Measurements from ENCODE around the gene PPY. TPM values are rescaled to one million over a fixed set of nuclear protein-coding genes. Genes with fewer than 3 reads are reported as not detected.

Gene PPY, protein sequence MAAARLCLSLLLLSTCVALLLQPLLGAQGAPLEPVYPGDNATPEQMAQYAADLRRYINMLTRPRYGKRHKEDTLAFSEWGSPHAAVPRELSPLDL
- total RNA-seq (2013) = not detected
- polyA plus RNA-seq (not detected), polyA minus RNA-seq (not detected in 2 replicates), total RNA-seq (0 to 0.04 (median 0) reads per million in 11 experiments)

GRCh38 chr17:43942051-43942685, at the start of gene PPY:
TSS of gene PPY (minus strand) at chr17:43942476. CDS start at chr17:43941654, 822 bp downstream.
- H3K9ac ChIP-seq (ENCODE audit: insufficient read depth, low read length, poor library complexity, severe bottlenecking) = no peak within 1 kb of the TSS
- no peak within 1 kb of the TSS for H3K4me2 ChIP-seq (replicated peaks; ENCODE audit: extremely low read depth, low read length, poor library complexity, severe bottlenecking)
- 91% methylated on average over 17 of the region's 17 CpGs for WGBS (ENCODE audit: insufficient coverage)
- TF ChIP-seq, protein P1, sequence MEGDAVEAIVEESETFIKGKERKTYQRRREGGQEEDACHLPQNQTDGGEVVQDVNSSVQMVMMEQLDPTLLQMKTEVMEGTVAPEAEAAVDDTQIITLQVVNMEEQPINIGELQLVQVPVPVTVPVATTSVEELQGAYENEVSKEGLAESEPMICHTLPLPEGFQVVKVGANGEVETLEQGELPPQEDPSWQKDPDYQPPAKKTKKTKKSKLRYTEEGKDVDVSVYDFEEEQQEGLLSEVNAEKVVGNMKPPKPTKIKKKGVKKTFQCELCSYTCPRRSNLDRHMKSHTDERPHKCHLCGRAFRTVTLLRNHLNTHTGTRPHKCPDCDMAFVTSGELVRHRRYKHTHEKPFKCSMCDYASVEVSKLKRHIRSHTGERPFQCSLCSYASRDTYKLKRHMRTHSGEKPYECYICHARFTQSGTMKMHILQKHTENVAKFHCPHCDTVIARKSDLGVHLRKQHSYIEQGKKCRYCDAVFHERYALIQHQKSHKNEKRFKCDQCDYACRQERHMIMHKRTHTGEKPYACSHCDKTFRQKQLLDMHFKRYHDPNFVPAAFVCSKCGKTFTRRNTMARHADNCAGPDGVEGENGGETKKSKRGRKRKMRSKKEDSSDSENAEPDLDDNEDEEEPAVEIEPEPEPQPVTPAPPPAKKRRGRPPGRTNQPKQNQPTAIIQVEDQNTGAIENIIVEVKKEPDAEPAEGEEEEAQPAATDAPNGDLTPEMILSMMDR (IDR thresholded peaks at IDR 0.05) = no peak
- H3K27me3 Mint-ChIP-seq (ENCODE audit: low read depth in 3 of 3) = peaks cover 25 to 33% (median 27%) of the 10 kb centered on the region in 3 donors
- no peak for DNase-seq
- H3K36me3 Mint-ChIP-seq = peaks cover 0 to 2% of the 10 kb centered on the region in 2 donors
- no peak within 1 kb of the TSS for H3K4me3 ChIP-seq (replicated peaks in 1 of 3; ENCODE audit: low read depth in 2 of 3, low read length in 3 of 3)
- peaks cover 13 to 21% of the 10 kb centered on the region in 2 donors for H3K4me1 ChIP-seq (ENCODE audit: control insufficient read depth in 1 of 2, insufficient read depth in 2 of 2, low read length in 2 of 2)
- H3K36me3 ChIP-seq (replicated peaks in 1 of 2; ENCODE audit: control insufficient read depth in 1 of 2, insufficient read depth in 2 of 2, low read length in 2 of 2) = no peaks in the 10 kb centered on the region
- intact Hi-C loops (cut with micrococcal nuclease) = loop anchor here (5.0 kb wide), 2 partner anchors 100 to 225 kb away; no protein-coding TSS in a partner anchor
- no peaks in the 10 kb centered on the region for H4K20me1 ChIP-seq (ENCODE audit: insufficient read depth, low read length)
- H3K9me3 Mint-ChIP-seq = peaks cover 0 to 8% (median 0%) of the 10 kb centered on the region in 7 donors
- no peaks in the 10 kb centered on the region for H3K79me2 ChIP-seq (ENCODE audit: insufficient read depth, low read length)
- H3K27me3 ChIP-seq (ENCODE audit: control insufficient read depth in 2 of 2, insufficient read depth in 2 of 2, low read length in 2 of 2) = peaks cover 0 to 24% of the 10 kb centered on the region in 2 donors
- no peak within 1 kb of the TSS for H2AFZ ChIP-seq (ENCODE audit: insufficient read depth, low read depth, low read length, poor library complexity, severe bottlenecking)
- H3K9me3 ChIP-seq (replicated peaks in 1 of 2; ENCODE audit: control insufficient read depth in 1 of 2, insufficient read depth in 1 of 2, low read length in 2 of 2) = no peaks in the 10 kb centered on the region
- H3K4me1 Mint-ChIP-seq = peaks cover 25% of the 10 kb centered on the region
- no peak within 1 kb of the TSS for H3K4me3 Mint-ChIP-seq
- H3K27ac Mint-ChIP-seq = peak within 1 kb of the TSS in 1 of 7 donors; percentile 82
- H3K27ac ChIP-seq (ENCODE audit: low read depth in 1 of 2, low read length in 2 of 2) = no peak within 1 kb of the TSS

DNA sequence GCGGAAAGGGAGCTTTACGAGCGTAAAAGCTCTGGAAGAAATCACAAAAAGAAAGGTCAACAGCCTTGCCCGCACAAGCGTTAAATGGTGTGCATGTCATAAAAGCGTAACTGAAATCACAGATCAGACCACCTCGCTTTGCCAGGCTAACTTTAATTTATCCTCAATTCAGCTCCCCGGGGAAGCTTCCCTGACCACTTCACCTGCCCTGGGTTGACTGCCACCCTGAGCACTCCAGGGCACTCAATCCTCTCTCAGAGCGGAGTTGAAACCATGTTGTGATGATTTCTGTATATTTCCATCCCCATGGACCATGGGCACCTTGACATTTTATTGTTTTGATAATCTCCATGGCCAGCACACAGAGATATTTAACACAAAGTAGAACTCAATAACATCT, 46.0 kb upstream of the PPY start:
- H3K36me3 ChIP-seq (replicated peaks in 1 of 2; ENCODE audit: control insufficient read depth in 1 of 2, insufficient read depth in 2 of 2, low read length in 2 of 2) = no peaks in the 10 kb centered on the region
- intact Hi-C loops (cut with micrococcal nuclease) = no loop called here
- H4K20me1 ChIP-seq (ENCODE audit: insufficient read depth, low read length) = no peaks in the 10 kb centered on the region
- no peak overlapping the region for H3K27ac ChIP-seq (ENCODE audit: low read depth in 1 of 2, low read length in 2 of 2)
- Mint-ChIP-seq H3K36me3 (no peaks in the 10 kb centered on the region), H3K4me3 (no peak overlapping the region), H3K4me1 (peaks cover 5% of the 10 kb centered on the region), H3K27ac (no peak overlapping the region), H3K9me3 (peaks cover 0 to 2% (median 0%) of the 10 kb centered on the region in 7 donors), H3K27me3 (ENCODE audit: low read depth in 3 of 3) (peaks cover 37 to 67% (median 53%) of the 10 kb centered on the region in 3 donors)
- peaks cover 20 to 46% of the 10 kb centered on the region in 2 donors for H3K27me3 ChIP-seq (ENCODE audit: control insufficient read depth in 2 of 2, insufficient read depth in 2 of 2, low read length in 2 of 2)
- no peak overlapping the region for H3K9ac ChIP-seq (ENCODE audit: insufficient read depth, low read length, poor library complexity, severe bottlenecking)
- no peak overlapping the region for H3K4me3 ChIP-seq (replicated peaks in 1 of 3; ENCODE audit: low read depth in 2 of 3, low read length in 3 of 3)
- H3K4me2 ChIP-seq (replicated peaks; ENCODE audit: extremely low read depth, low read length, poor library complexity, severe bottlenecking) = no peak overlapping the region
- H3K4me1 ChIP-seq (ENCODE audit: control insufficient read depth in 1 of 2, insufficient read depth in 2 of 2, low read length in 2 of 2) = peaks cover 4 to 8% of the 10 kb centered on the region in 2 donors
- 93% methylated on average over 4 of the region's 9 CpGs for WGBS (ENCODE audit: insufficient coverage)
- H2AFZ ChIP-seq (ENCODE audit: insufficient read depth, low read depth, low read length, poor library complexity, severe bottlenecking) = no peak overlapping the region
- H3K9me3 ChIP-seq (replicated peaks in 1 of 2; ENCODE audit: control insufficient read depth in 1 of 2, insufficient read depth in 1 of 2, low read length in 2 of 2) = peaks cover 0 to 3% of the 10 kb centered on the region in 2 donors
- DNase-seq = no peak
- no peaks in the 10 kb centered on the region for H3K79me2 ChIP-seq (ENCODE audit: insufficient read depth, low read length)
- TF ChIP-seq, protein P1 (IDR thresholded peaks at IDR 0.05) = no peak
